Activated CD8-positive, alpha-beta T cell treated with anti-CD3 and anti-CD28 coated beads for 36 hours (primary cell): ENCODE data around the gene TEAD4. TPM values are rescaled to one million over a fixed set of nuclear protein-coding genes. Genes with fewer than 3 reads are reported as not detected.

Source experiments
- ATAC-seq: fragments of 200-7000 bp; cut with Tn5 transposase; one replicate; pipeline ENCODE4 v1.10.0; 2021; ENCODE audit warnings: mild to moderate bottlenecking, moderate library complexity
- CTCF ChIA-PET: fragments of 350-600 bp; sonication (Branson Sonifier 250); formaldehyde crosslinking; loops from one replicate; lab custom pipeline; 2021; ENCODE audit warnings: antibody characterized with exemption; lab: Charles Lee
- POLR2A ChIA-PET: fragments of 350-600 bp; sonication (Branson Sonifier 250); formaldehyde crosslinking; loops from one replicate; lab custom pipeline; 2021; ENCODE audit warnings: antibody characterized with exemption; lab: Charles Lee
- DNase-seq: peaks from one replicate; pipeline ENCODE4 v3.0.0-alpha.2; 2020
- H3K27ac Mint-ChIP-seq: one replicate; pipeline ENCODE4 v1.8.0; 2021; ENCODE audit warnings: mild to moderate bottlenecking, mixed read lengths
- H3K27me3 Mint-ChIP-seq: one replicate; pipeline ENCODE4 v1.8.0; 2021; ENCODE audit warnings: mixed read lengths
- H3K36me3 Mint-ChIP-seq: one replicate; pipeline ENCODE4 v1.8.0; 2021; ENCODE audit warnings: low read depth, mixed read lengths
- H3K4me1 Mint-ChIP-seq: one replicate; pipeline ENCODE4 v1.8.0; 2021; ENCODE audit warnings: low read depth, mixed read lengths
- H3K4me3 Mint-ChIP-seq: one replicate; pipeline ENCODE4 v1.8.0; 2021; ENCODE audit warnings: mild to moderate bottlenecking, moderate library complexity, mixed read lengths
- H3K9me3 Mint-ChIP-seq: one replicate; pipeline ENCODE4 v1.8.0; 2021; ENCODE audit warnings: mixed read lengths
- intact Hi-C: fragments of 100-400 bp; cut with micrococcal nuclease; formaldehyde crosslinking; loops from one replicate; pipeline ENCODE4 v1.10.0; 2022
- total RNA-seq, 2 experiments: library from RNA; stranded (reverse); gene quantifications; one replicate each; pipeline ENCODE4 v1.2.3, GENCODE V29; 2021
- TF ChIP-seq, protein P1 (sequence below): fragments of 200-600 bp; IDR thresholded peaks from one replicate; pipeline ENCODE4 v1.8.0; 2022; ENCODE audit warnings: antibody characterized with exemption, mild to moderate bottlenecking

Gene TEAD4
- total RNA-seq, 2 experiments from 2014 or later: 4.5 to 4.6 TPM

DNA sequence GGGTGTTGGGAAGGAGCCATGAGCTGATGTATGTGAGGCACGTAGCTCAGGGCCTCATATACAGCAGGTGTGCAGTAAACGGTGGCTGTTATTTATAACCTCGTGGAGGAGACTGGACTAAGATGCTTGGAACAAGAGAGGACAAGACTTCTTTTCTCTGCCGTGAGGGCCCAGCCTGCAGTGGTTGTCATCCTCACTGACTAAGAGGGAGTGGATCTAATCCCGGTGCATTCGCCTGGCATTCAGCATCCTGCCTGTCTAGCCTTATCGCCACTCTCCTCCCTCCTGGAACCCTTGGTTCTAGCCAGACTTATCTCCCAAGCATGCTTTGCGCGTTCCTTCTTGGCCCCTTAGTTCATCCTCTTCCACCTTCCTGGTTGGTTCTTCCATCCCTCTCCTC is 121.9 kb downstream of the TEAD4 start:
- TF ChIP-seq, protein P1, sequence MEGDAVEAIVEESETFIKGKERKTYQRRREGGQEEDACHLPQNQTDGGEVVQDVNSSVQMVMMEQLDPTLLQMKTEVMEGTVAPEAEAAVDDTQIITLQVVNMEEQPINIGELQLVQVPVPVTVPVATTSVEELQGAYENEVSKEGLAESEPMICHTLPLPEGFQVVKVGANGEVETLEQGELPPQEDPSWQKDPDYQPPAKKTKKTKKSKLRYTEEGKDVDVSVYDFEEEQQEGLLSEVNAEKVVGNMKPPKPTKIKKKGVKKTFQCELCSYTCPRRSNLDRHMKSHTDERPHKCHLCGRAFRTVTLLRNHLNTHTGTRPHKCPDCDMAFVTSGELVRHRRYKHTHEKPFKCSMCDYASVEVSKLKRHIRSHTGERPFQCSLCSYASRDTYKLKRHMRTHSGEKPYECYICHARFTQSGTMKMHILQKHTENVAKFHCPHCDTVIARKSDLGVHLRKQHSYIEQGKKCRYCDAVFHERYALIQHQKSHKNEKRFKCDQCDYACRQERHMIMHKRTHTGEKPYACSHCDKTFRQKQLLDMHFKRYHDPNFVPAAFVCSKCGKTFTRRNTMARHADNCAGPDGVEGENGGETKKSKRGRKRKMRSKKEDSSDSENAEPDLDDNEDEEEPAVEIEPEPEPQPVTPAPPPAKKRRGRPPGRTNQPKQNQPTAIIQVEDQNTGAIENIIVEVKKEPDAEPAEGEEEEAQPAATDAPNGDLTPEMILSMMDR: no peak
- peaks cover under 1% of the 10 kb centered on the region for H3K4me1 Mint-ChIP-seq
- no peaks in the 10 kb centered on the region for H3K9me3 Mint-ChIP-seq
- H3K4me3 Mint-ChIP-seq: no peak overlapping the region
- ChIA-PET POLR2A (no interaction called here), CTCF (interaction anchor here (1.0 kb wide), 1 partner anchor 12 kb away, joined by 3 read pairs; no protein-coding TSS in a partner anchor)
- H3K36me3 Mint-ChIP-seq: no peaks in the 10 kb centered on the region
- DNase-seq (no peak), ATAC-seq (no peak)
- H3K27ac Mint-ChIP-seq: no peak overlapping the region
- H3K27me3 Mint-ChIP-seq: peaks cover 8% of the 10 kb centered on the region
- intact Hi-C loops: no loop called here

DNA sequence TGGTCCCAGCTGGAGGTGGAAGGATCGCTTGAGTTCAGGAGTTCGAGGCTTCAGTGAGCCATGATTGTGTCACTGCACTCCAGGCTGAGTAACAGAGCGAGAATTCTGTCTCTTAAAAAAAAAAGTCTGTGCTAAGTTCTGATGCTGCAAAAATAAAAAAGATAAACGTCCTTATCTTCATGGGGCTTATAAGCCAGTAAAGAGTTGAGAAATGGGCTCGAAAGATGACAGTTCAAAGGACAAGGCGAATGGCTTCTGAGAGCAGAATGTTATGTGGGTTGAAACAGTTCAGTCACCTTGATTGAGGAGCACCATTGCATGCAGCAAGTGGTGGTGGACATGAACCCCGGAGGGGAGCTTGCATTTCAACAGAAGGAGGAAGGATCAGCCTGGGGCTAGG is 122.7 kb downstream of the TEAD4 start:
- ChIA-PET CTCF (no interaction called here), POLR2A (no interaction called here)
- Mint-ChIP-seq H3K27me3 (peaks cover 8% of the 10 kb centered on the region), H3K4me1 (no peaks in the 10 kb centered on the region), H3K27ac (no peak overlapping the region), H3K36me3 (no peaks in the 10 kb centered on the region), H3K4me3 (no peak overlapping the region), H3K9me3 (no peaks in the 10 kb centered on the region)
- TF ChIP-seq, protein P1: no peak
- DNase-seq (no peak), ATAC-seq (no peak)
- intact Hi-C loops: no loop called here

DNA sequence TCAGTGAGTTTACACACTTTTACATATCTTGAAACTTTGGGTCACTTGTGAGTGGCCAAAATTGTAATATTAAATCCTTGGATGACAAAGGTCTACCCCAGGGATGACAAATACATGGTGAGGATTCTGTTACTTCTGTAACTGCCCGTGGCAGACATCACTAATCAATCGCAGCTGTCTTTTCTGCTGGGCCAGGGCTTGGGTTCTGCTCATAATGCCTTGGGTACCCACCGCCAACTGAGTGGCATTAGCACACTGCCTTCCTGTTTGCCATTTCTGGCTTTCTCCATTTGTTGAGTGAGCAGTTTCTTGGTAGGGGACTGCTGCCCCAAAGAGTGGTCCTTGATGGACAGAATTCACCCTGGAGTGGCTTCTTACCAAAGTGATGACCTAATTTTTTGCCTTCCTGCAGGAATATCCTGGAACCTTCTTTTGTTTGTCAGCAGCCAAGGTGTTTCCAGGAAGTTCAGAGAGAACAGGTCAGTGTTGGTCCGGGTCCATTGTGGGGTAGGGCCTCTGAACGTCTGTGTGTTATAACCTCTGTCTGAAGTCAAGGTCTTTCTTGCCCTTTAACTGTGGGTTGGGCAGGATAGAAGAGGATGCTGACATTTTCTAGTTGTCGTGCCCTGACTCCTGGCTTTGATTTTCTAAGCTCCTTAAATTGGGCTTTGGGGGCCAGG is 124.2 kb downstream of the TEAD4 start:
- H3K4me1 Mint-ChIP-seq: no peaks in the 10 kb centered on the region
- H3K27ac Mint-ChIP-seq: no peak overlapping the region
- ChIA-PET CTCF (interaction anchor here (1.5 kb wide), 1 partner anchor 10 kb away, joined by 3 read pairs; no protein-coding TSS in a partner anchor), POLR2A (no interaction called here)
- peaks cover 1% of the 10 kb centered on the region for H3K27me3 Mint-ChIP-seq
- intact Hi-C loops: no loop called here
- H3K9me3 Mint-ChIP-seq: no peaks in the 10 kb centered on the region
- no peak overlapping the region for H3K4me3 Mint-ChIP-seq
- TF ChIP-seq, protein P1: no peak
- H3K36me3 Mint-ChIP-seq: no peaks in the 10 kb centered on the region
- DNase-seq (no peak), ATAC-seq (no peak)

DNA sequence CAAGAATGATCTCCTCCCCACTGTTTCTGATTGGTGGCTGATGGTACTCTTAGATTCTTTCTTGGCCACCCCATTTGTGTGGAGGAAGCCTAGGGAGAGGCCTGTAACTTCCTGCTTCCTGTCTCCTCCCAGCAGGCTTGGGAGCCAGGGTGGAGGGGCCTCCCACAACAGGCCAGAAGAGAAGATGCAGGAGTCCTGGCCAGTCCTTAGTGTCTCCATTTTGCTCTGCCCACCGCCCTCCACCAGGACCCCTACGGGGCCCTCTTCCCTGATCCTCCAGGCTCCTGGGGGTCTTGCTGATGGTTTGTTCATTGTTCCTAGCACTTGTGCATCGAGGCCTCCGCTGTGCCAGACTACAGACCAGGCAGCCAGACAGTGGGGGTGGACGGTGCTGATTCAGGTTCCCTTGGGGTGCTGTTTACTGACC is 124.7 kb downstream of the TEAD4 start:
- TF ChIP-seq, protein P1: no peak
- H3K36me3 Mint-ChIP-seq: no peaks in the 10 kb centered on the region
- POLR2A ChIA-PET: no interaction called here
- no peak overlapping the region for H3K4me3 Mint-ChIP-seq
- intact Hi-C loops: no loop called here
- no peaks in the 10 kb centered on the region for H3K9me3 Mint-ChIP-seq
- CTCF ChIA-PET: interaction anchor here (1.5 kb wide), 1 partner anchor 11 kb away, joined by 3 read pairs; no protein-coding TSS in a partner anchor
- no peaks in the 10 kb centered on the region for H3K27me3 Mint-ChIP-seq
- no peaks in the 10 kb centered on the region for H3K4me1 Mint-ChIP-seq
- ATAC-seq: no peak
- DNase-seq: no peak
- H3K27ac Mint-ChIP-seq: no peak overlapping the region

DNA sequence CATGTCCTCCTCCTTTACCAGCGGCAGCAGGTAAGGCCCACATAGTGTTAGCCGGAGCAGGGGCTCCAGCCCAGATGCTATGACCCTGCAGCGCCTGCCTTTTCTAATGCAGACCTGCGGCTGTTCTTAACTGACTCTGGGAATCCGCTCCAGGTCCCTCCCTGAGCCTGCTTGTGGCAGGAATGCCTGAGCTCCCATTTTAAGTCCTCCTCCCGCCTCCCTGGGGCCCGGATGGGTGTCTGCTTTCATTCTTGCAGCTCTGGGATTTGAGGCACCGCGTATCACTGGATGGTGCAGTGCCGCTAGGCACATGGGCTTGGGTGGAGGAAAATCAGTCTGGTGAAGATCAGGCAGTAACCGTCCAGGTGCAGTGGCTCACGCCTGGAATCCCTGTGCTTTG is 125.5 kb downstream of the TEAD4 start:
- DNase-seq: no peak
- ATAC-seq: no peak
- Mint-ChIP-seq H3K36me3 (no peaks in the 10 kb centered on the region), H3K27me3 (no peaks in the 10 kb centered on the region), H3K4me3 (no peak overlapping the region), H3K4me1 (no peaks in the 10 kb centered on the region), H3K27ac (no peak overlapping the region), H3K9me3 (no peaks in the 10 kb centered on the region)
- TF ChIP-seq, protein P1: no peak
- intact Hi-C loops: no loop called here
- POLR2A ChIA-PET: no interaction called here
- CTCF ChIA-PET: interaction anchor here (1.6 kb wide), 1 partner anchor 12 kb away, joined by 4 read pairs; no protein-coding TSS in a partner anchor
